Myocyte (in vitro differentiated cells): Measurements from ENCODE around the gene CDH8. TPM values are rescaled to one million over a fixed set of nuclear protein-coding genes. Genes with fewer than 3 reads are reported as not detected.

ENCODE experiments used
- DNase-seq: peaks from one replicate; pipeline ENCODE4 v3.0.0-alpha.2; 2012; ENCODE audit warnings: low read depth
- polyA plus RNA-seq: library from polyadenylated mRNA; unstranded; fragments of >200 nt; gene quantifications from one replicate; pipeline ENCODE4 v1.2.1, GENCODE V29; 2012; ENCODE audit warnings: missing spikeins
- total RNA-seq: library from RNA; depleted of rRNA; stranded (reverse); fragments of >200 nt; gene quantifications from 2 replicates; pipeline ENCODE4 v1.2.3, GENCODE V29; 2014

Gene CDH8, protein sequence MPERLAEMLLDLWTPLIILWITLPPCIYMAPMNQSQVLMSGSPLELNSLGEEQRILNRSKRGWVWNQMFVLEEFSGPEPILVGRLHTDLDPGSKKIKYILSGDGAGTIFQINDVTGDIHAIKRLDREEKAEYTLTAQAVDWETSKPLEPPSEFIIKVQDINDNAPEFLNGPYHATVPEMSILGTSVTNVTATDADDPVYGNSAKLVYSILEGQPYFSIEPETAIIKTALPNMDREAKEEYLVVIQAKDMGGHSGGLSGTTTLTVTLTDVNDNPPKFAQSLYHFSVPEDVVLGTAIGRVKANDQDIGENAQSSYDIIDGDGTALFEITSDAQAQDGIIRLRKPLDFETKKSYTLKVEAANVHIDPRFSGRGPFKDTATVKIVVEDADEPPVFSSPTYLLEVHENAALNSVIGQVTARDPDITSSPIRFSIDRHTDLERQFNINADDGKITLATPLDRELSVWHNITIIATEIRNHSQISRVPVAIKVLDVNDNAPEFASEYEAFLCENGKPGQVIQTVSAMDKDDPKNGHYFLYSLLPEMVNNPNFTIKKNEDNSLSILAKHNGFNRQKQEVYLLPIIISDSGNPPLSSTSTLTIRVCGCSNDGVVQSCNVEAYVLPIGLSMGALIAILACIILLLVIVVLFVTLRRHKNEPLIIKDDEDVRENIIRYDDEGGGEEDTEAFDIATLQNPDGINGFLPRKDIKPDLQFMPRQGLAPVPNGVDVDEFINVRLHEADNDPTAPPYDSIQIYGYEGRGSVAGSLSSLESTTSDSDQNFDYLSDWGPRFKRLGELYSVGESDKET
- total RNA-seq: 13.6 and 38.7 TPM in 2 replicates
- polyA plus RNA-seq: 5.5 TPM

DNA sequence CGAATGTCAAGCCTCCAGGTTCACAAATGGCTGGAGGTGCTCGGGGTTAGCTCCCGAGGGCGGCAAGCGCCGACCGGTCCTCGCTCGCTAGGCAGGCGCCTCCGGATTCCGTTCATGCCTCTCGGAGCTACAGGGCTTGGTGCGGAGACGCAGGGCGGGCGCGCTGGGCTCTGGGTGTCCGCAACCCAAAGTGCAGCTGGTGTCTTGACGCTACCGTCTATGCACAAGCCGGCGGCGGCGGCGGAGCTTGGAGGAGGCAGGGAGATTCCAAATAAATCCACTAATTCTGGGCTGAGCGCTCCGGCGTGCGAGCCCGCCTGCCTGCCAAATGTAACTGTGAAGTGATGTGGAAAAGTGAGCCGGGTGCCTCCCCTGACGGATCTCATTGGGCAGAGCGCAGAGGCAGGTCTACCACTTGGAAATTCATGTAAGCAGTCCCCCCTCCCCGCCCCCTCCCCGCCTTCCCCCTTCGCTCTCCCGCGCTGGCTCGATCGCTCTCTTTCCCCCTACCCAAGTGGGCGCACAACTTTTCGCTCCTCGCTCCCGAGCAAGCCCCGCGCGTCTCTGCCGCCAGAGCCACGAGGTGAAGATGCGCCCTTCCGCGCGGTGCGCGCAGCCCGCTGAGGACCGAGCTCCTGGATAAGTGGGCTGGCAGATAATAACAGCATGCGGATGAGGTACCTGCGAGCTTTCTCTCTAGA lies at the start of gene CDH8:
TSS of gene CDH8 (minus strand) at position 338 of the 701 bp plus-strand sequence. CDS start 15,035 bp downstream, outside the sequence.
- peak; percentile 77 for DNase-seq

DNA sequence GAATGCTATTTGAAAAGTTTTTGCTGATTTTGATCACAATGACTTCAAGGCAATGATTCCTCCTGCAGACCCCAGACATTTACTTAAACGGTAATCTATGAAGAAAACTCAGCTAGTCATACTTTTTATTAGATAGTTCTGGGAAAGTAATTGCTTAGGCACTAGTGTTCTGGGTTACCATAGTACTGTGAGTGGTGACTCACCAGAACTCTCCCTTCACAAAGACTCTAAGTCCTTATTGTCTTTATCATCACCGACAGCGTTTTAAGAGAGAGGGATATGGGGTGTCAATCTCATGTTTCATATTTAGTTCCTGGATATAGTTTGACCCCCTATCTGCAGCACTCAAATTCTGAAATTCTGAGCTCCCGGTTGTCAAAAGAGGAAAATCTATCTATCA lies 43.0 kb upstream of the CDH8 start:
- peak; percentile 6 for DNase-seq

DNA sequence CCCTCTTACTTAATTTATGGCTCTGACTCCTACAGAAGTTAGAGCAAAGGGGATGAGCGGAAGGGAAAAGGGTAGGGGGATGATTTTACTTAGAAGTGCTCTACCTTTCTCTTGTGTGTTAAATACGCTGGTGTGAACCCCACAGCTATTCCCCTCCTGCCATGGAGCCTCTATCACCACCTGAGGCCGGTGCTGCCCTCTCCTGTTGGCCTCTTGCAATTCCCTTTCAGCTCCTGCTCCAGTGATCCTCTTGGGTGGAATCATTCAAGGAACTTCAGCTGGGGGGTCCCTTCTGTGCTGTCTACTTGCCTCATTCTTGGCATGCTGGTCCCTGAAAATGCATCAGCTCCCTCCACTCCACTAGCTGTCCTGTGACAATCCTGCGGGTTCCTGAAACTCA lies 41.8 kb upstream of the CDH8 start:
- DNase-seq: peak; percentile 35

DNA sequence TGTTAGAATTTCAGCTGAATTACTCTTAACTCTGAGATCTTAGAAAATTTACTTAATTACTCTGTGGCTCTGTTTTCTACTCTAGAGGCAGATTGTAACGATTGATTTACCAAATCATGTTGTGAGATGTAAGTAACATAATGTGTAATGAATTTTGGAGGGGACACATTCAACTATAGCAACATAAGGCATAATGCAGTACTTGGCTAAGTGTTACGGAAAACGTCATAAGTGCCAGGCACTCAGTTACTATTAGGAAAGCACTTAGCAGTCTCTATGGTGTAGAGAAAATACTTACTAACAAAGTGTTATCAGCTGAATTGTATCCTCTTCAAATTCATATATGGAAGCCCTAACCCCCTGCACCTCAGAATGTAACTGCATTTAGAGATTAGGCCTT lies 40.6 kb upstream of the CDH8 start:
- no peak for DNase-seq

DNA sequence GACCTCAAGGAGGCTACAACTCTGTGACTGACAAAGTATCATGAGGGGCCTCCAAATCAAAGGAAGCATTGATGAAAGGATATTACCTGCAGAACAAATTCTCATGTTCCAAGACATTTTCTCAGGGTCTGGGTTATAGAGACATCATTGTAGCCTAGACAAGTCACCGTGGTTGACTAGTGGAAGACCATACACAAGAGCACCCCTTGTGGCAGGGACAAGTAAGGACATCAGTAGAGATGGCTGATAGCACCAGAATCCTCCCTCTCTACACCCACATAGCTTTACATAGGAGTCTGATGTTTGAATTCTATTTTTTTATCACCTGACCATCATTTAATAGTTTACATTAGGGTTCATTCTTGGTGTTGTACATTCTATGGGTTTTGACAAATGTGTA lies 32.5 kb upstream of the CDH8 start:
- no peak for DNase-seq

DNA sequence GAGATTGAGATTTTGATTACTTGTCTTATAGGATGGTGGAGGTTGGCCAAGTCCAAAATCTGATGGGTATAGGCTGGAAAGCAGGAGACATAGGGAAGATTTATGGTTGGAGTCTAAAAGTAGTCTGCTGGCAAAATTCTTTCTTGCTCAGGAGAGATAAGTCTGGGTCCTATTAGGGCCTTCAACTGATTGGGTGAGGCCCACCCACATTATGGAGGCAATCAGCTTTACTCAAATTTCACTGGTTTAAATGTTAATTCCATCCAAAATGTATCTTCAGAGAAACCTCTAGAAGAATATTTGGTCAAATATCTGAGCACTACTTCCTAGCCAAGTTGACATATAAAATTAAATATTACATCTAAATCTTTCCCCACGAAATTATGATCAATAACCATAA lies 31.7 kb upstream of the CDH8 start:
- DNase-seq: no peak

DNA sequence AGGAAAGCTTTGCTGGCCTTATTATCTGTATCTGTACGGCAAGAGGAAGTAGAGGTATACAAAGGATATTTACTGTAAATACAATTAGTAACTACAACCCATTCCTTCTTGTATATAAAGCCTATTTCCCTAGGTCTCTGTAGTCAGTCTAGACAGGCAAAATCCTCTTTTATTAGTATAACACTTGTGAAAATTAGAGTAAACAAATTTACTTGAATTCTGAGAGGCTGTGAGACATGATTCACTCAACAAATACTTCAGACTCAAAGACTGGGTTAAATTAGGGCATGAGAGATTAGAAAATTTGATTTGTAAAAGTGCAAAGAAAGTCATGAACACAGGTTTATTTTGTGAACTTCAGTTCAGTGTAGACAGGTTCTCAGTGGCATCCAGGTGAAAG lies 30.9 kb upstream of the CDH8 start:
- no peak for DNase-seq

DNA sequence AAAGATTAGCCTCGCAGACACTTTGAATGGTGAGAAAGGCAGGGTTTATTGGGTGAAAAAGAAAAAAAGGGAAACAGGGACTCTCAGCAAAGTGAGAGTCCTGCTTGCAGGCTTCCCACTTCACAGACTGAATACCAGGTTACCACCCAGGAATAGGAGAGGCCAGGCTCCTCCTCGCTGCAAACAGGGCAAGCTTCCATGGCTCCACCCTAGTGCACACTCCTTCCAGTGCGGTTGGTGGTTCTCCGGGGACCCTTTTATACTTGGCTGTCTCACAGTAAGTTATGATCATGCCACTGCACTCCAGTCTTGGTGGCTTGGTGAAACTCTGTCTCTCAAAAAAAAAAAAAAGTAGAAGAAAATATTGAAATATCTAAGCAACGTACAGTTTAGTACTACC lies 30.5 kb upstream of the CDH8 start:
- no peak for DNase-seq

DNA sequence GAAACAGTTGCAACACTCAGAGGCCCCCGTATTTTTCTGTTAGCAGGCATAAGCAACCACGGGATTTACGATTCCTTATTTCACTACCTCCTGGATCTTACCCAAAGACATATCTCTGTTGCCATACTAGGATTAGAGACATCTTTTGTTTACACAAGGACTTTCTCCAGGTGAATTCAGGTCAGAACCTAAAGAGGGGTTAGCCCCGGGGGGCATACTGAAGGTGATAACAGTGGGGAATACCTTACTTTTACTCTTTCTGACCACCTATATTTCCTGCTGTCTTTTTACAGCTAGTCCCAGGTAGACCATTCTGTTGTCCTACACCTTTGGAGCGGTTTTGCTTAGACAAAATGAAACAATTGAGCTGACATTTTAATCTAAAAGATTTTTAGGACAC lies 27.9 kb upstream of the CDH8 start:
- DNase-seq: no peak

DNA sequence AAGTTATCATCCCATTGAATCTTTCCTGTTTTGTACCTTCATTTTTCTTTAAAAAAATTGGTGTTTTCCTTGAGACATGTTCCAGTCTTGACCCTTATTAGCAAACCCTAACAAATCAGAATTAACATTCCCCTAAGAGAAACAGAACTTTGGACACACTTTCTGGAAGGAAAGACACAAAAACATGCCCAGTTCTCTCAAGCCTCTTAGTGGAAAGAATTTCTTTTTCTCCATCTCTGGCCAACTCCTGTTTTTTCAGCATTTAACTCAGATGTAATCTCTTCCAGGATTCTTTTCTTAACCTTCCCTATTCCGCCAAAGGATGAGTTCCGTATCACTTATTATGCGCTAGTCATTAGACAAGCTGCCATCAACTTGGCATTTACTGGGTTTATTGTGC lies 23.9 kb upstream of the CDH8 start:
- no peak for DNase-seq

DNA sequence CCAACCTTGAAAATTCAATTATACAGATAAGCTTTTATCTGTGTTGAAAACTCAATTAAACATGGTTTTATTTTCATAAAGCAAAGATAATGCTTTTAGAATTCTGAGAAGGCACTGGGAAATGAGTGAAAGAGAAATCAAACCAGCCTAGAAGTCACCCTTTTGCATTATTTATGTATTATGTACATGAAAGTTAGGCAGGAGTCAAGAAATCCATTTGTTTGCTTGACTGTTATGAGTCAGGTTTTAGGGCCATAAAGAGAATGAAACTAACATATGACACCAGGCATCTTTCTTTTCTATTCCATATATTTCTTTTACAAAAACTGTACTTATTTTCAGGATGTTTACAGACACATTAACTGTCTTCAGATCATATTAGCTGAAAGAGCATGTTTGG lies 23.3 kb upstream of the CDH8 start:
- DNase-seq: no peak

DNA sequence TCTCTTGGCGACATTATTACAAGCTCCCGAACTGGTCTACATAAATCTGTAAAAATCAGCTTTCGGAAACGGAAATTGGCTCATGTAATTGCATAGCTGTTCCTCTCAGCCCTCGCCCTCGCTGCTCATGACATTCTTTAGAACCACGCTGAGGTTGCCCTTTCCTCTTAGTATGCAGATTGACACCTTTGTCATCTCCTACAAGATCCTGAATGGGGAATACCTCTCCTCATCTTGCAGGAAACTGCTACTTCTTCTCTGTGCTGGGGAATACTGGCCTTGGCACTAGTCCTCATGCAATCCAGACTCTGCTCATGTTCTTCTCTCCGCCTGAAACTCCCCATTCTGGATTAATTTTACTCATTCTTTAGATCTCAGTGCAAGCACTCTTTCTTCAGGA lies 22.2 kb upstream of the CDH8 start:
- DNase-seq: no peak

DNA sequence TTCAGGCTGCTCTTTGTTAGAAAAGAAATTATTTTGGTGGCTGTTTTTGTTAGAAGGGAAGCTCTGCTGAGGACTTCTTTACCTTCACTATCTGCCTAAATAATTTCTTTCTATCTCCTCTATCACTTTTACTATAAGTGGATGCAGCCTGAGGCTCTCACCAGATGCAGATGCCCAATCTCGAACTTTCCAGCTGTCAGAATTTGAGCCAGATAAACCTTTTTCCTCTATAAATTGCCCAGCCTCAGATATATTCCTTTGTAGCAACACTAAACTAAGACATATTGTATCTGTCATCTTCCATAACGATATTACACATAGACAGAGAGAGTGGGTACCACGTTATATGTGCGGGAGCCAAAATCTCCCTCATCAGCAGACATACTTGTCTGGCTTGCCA lies 15.7 kb upstream of the CDH8 start:
- no peak for DNase-seq

DNA sequence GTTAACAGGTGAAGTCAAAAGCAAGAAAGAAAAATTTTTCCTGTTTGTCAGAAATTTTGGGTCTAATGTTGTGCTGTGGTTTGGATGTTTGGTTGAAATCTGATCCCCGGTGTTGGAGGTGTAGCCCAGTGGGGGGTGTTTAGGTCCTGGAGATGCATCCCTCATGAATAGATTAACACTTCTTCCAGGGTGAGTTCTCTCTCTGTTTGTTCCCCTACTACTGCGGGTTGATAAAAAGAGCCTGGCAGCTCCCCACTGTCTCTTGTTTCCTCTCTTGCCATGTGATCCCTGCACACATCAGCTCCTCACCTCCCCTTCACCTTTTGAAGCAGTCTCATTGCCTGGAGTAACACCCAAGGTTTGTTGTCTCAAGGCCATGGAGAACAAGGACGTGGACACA lies 14.6 kb upstream of the CDH8 start:
- DNase-seq: no peak

DNA sequence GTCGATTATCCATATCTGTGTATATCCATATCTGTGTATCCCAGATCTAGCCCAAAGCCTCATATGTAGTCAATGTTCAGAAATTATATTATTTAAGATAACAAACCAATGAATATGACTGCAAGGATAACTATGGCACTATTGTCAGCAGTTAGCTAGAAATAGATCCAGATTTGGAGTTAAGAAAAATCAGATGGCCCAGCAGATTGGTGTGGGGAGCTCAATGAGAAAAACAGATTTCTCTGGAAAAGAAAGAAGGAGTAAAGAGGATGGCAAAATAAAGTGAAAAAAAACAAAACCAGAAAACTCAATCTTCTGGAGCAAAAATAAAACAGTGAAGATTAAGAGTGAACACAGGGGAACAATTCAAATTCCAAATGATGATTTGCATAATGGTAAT lies 10.6 kb upstream of the CDH8 start:
- no peak for DNase-seq

DNA sequence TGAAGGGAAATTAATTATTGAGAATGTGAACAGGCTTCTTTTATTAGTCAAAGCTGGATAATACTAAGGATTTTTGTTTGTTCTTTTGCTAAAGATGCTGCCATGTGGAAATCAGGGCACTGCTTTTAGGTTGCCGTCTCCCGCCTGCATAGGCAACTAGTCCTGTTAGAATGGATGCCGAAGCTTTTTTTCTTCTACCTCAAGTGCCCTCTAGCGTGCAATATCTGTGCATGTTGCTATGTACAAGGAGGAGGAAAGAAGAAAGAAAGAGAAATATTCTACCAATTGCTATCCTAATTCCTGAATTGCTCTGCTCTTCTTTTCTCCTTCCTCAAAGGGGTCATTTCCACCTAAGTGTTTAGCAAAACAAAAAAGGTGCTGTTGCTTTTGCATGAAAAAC lies 5.2 kb upstream of the CDH8 start:
- DNase-seq: peak; percentile 60

DNA sequence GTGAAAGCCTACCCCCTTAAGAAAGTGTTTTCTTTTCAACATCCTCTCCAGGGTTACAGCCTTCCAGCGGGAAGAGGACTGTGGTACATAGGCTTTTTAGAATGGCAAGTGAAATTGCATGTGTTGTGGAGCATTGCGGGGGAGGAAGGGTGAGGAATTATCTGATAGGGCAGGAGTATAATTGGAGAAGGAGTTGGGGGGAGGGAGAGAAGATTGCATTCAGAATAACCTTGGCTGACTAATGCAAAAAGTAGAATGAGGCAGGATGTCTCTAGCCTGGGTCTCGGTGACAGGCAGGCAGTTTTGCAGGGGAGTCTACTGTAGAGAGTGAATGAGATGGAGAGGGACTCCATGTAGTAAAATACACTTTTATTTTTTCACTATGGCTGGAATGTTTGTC lies 2.4 kb upstream of the CDH8 start:
- no peak for DNase-seq

DNA sequence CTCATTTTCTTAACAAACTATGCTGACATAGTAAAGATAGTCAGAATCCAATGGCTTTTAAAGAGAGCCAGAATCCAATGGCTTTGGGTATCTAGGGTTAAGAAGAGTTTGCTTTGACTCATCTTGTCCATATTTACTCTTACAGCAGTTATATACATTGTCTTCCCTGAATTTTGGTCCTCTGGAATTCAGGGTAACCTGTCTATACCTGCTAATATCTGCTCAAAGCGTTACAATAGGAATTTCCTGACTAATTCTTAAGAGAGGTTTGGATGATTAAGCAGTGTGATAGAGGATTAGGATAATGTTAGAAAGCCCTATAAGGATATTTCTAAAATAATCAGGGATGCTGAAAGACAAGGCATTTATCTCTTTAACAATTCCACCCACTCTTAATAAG lies 2.0 kb upstream of the CDH8 start:
- DNase-seq: no peak

DNA sequence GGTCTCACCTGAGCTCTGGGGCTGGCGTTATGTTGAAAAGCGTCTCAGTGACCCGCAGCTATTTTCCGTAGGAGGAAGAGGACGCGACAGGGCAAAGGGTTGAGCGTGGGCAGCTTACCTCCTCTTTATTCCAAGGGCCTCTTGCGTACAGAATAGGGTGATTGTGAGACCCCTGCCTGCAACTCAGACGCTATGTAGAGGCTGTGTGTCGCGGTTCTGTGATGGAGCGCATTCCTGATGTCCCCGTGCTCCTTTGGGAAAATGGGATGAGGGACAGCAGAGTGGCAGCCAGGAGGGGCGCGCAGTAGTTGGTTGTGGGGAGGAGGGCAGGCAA lies 531 bp upstream of the CDH8 start:
- no peak for DNase-seq

DNA sequence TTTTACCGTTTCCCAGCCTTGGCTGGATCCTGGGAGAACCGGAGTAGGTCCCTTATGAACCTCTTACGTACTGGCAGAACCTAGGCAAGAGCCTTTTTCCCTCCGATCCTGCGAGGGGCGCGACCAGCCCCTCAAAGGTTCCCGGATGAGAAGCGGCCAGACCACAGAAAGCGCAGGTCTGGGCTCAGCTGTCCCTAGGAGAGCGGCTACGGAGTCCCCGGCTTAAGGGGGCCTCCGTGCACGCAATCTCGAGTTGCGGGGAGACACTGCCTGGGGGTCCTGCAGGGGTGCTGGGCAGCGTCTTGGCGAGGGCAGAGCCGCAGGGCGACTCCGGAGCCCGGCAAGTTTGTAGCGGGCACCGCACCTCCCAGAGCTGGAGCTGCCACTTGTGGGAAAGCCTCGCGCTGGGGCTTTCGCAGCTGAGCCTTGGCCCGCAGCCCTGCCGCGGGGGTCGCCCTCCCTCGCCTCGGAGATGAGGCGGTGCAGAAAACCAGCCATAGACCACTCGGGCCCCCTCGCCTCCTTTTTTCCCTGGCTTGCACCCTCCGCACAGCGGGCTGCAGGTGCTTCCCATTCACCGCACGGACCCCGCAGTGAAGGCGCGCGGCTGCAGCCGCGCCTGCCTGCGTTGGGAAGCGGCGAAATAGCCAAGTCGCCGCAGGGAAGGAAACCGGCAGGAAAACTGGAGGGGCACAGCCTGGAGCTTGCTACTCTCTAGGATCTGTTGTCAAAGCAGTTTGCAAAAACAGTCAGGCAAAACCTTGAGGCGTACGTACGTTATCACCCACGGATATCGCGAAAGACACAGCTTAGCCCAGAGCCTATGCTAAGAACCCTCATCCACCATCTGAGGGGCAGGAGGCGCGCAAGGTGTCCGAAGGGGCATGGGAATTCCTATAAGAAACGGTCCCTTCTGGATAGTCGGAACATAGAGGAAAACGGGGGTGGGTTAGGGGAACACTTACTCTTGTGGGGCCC lies 834 bp downstream of the CDH8 start:
- DNase-seq: peak; percentile 56
